Subcutaneous adipose tissue (tissue), 4 donors: ENCODE data around the gene SYNDIG1. TPM values are rescaled to one million over a fixed set of nuclear protein-coding genes. Genes with fewer than 3 reads are reported as not detected.

Experiments used
- total RNA-seq, 4 donors: library from RNA; depleted of rRNA; stranded (reverse); fragments of >200 nt; gene quantifications; one replicate each; pipeline ENCODE4 v1.1.0, GENCODE V29; 2016
- TF ChIP-seq, protein P1 (sequence below): fragments of 450-650 bp; IDR thresholded peaks from one replicate; pipeline ENCODE4 v1.5.1; 2016; ENCODE audit warnings: low read depth, mild to moderate bottlenecking, control low read depth, antibody characterized with exemption, moderate library complexity

The SYNDIG1 gene
- total RNA-seq, 4 donors from 2014 or later: 0.17 to 1.5 TPM; not detected in 2

DNA sequence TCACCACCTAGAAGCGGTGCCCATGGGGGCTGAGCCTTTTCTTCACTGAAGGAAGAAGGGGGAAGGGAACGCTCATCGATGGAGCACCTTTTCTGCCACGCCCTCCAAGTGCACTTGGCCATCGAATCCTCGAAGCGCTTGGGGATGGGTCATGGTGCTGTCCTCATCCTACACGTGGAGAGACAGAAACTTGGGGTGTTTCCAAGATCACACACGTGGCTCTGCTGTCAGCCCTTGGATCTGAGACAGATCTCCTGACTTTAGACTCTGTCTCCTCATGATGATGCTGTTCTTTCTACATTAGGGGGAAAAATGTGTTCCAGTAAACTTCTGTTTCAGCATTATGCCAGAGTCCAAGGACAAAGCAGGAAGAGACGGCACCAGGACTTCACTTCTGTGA, 78.5 kb downstream of the SYNDIG1 start:
- TF ChIP-seq, protein P1, sequence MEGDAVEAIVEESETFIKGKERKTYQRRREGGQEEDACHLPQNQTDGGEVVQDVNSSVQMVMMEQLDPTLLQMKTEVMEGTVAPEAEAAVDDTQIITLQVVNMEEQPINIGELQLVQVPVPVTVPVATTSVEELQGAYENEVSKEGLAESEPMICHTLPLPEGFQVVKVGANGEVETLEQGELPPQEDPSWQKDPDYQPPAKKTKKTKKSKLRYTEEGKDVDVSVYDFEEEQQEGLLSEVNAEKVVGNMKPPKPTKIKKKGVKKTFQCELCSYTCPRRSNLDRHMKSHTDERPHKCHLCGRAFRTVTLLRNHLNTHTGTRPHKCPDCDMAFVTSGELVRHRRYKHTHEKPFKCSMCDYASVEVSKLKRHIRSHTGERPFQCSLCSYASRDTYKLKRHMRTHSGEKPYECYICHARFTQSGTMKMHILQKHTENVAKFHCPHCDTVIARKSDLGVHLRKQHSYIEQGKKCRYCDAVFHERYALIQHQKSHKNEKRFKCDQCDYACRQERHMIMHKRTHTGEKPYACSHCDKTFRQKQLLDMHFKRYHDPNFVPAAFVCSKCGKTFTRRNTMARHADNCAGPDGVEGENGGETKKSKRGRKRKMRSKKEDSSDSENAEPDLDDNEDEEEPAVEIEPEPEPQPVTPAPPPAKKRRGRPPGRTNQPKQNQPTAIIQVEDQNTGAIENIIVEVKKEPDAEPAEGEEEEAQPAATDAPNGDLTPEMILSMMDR: no peak

DNA sequence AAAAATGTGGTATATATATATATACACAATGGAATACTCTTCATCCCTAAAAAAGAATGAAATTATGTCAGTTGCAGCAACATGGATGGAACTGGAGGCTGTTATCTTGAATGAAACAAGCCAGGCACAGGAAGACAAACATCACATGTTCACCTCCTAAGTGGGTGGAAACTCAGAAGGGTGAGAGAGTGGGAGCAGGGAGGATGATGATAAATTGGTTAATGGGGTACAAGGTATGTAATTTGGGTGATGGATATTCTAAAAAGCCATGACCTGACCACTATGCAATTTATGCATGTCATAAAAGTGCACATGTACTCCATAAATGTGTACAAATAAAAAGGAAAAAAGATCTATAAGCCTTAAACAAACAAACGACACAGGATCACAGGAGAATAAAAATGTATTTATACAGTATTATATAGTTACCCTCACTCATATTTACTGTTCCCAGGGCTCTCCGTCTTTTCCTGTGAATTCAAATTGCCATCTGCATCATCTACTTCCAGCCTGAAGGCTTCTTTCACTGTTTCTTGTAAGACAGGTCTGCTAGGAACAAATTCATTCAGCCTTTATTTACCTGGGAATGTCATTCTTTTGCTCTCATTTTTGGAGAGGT, 89.8 kb downstream of the SYNDIG1 start:
- TF ChIP-seq, protein P1: no peak

DNA sequence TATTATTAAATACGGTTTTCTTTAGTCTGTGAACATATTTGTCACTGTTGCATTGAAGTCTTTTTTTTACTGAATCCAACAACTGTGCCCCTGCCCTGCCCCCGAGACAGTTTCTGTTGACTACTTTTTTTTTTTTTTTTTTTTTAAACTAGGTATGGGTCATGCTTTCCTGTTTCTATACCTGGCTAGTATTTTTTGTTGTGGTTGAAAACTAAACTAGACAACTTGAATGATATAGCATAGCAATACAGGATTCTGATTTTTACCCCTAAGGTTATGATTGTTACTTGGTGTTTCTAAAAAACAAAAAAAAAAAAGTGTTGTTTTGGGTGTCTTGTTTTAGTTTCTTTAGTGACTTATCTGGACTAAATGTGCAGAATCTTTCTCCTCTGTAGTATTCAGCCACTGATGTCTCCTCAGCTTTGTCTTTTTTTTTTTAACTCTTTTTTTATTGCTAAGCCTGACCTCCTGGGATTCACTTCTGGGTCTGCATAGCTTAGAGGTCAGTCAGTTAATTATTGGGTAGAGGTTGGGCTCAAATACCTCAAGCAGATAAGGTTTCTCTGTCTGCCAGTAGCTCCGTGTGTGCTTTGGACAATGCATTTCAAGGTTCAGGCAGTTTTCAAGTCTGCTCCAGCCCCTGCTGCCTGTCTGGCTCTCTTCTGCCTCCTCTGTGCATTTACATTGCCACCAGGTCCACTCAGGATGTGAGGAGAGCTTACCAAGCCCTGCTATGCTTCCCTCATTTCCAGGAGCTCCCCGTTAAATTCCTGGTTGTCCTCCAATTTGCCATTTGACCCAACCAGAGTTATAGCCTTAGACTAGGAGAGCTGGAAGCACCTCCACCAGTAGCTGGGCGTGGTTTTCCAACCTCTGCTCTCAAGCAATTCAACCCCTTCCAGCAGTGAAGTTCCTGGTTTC, 91.4 kb downstream of the SYNDIG1 start:
- TF ChIP-seq, protein P1: no peak

DNA sequence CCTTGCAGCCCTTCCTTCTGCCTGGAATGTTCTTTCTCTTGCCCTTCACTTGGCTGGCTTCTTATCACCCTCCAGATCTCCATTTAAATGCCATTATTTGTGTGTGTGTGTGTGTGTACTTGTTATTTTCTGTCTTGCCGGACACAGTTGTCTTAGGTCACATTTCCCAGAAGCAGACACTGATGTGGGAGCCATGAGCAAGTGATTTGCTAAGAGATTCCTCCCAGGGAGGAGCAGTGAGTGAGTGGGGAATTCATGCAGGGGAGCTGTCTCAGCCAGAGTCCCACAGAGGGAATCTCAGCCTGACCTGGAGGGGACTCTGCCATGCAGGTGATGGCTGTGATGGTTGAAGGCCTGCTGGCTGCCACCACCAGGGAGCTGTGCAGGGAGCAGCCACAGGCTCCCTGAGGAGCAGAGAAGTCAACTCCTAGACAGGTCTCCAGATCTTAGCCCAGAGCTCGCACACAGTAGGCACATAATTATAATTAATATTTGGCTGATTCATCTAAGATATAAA, 96.5 kb downstream of the SYNDIG1 start:
- TF ChIP-seq, protein P1: no peak

DNA sequence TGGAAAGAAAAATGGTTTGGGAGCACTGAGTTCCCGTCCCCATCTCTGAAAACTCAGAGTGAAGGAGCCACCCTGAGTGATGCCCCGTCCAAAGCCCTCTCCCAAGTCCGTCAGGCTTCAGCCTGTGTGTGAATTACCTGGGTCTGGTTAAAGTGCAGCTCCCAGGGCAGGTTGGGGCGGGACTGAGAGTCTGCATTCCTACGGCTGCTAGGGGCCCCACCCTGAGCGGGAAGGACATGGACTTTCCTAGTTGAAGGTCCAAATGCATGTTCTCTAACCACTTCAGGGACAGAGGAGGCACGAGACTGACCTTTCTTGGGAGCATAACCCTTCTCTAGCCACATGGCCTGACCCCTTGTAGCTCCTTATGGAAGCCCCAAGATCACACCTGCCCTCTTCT, 97.2 kb downstream of the SYNDIG1 start:
- TF ChIP-seq, protein P1: no peak

DNA sequence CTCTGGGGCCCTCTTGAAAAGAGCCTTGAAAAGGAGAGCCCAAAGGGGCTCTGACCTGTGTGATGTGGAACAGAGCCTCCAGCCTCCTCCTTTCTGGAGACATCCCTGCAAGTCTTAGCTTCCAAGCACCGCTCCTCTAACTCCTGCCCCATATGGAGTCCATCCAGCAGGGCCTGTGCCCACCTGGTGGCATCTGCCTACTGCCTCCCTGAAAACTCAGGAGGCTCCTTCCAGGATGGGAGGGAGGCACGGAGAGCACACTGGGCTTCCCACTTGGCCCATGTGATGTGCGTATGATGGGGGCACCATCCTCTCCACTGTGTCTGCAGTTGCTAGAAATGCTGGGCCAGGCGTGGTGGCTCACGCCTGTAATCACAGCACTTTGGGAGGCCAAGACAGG, 98.1 kb downstream of the SYNDIG1 start:
- TF ChIP-seq, protein P1: no peak

DNA sequence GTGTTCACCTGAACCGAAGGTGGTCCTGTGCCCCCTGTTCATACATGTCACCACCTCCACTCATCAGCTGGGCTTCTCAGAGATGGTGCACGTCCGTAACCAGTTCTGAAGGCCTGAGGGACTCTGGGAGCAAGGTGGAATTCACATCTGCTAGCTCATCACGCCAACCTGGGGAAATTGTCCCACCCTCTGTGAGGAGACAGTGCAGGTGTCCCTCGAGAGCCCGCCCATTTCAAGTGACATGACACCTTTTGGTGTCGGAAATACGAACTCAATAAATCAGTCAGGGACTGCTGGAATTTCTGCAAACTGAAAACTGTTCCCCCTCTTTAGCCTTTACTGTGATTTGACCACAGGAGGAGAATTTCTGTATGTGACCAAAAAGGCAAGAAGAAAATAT, 99.4 kb downstream of the SYNDIG1 start:
- TF ChIP-seq, protein P1: no peak
